ENCODE measurements around the gene CALM3. TPM values are rescaled to one million over a fixed set of nuclear protein-coding genes. Genes with fewer than 3 reads are reported as not detected.

The CALM3 gene
- polyA plus RNA-seq, 1 of the 3 experiments (the other 2 are of a cell fraction): 495 TPM

- Histone ChIP-seq H3K27ac (ENCODE audit: low read depth in 2 of 2, low read length in 1 of 2) (peak overlapping the region in 1 of 2 experiments; percentile 48; a peak in 1 of 4 replicates), H3K27me3 (ENCODE audit: insufficient read depth) (no peaks in the 10 kb centered on the region), H3K9me3 (no peaks in the 10 kb centered on the region), H3F3A (replicated peaks; ENCODE audit: insufficient read depth) (peaks cover 4% of the 10 kb centered on the region), H4K20me1 (ENCODE audit: insufficient read depth) (peaks cover 9% of the 10 kb centered on the region), H2AFZ (ENCODE audit: low read depth) (no peak overlapping the region), H3K79me2 (ENCODE audit: insufficient read depth) (peaks cover 15% of the 10 kb centered on the region; the same call in 1 of the 2 replicates), H3K9ac (no peak overlapping the region), H3K4me2 (no peak overlapping the region), H3K9me2 (no peaks in the 10 kb centered on the region), H3K36me3 (replicated peaks in 1 of 2; ENCODE audit: control insufficient read depth in 1 of 2, insufficient read depth in 2 of 2, low read length in 1 of 2) (peaks cover 19 to 52% of the 10 kb centered on the region in 2 experiments), H3K4me1 (ENCODE audit: control insufficient read depth in 1 of 2, insufficient read depth in 2 of 2, low read depth in 1 of 2, low read length in 1 of 2) (peaks cover 0 to 22% of the 10 kb centered on the region in 2 experiments; a peak in 1 of 4 replicates), H3K4me3 (ENCODE audit: low read depth in 2 of 2, low read length in 1 of 2) (no peak overlapping the region; a peak in 1 of 4 replicates)
- WGBS (ENCODE audit: low lambda C conversion rate): 70% methylated on average over 5 of the region's 5 CpGs
- TF ChIP-seq FOSL2 (IDR thresholded peaks at IDR 0.05; ENCODE audit: borderline replicate concordance, low read depth) (no peak), USF2 (IDR thresholded peaks at IDR 0.05; ENCODE audit: borderline replicate concordance, low read depth, low read length) (no peak), CTCF (IDR thresholded peaks at IDR 0.05) (no peak), TCF12 (IDR thresholded peaks at IDR 0.05) (no peak), MAX (IDR thresholded peaks at IDR 0.05; ENCODE audit: low read depth) (no peak), ZBTB33 (IDR thresholded peaks at IDR 0.05; ENCODE audit: borderline replicate concordance, low read depth) (no peak), RFX5 (IDR thresholded peaks at IDR 0.05; ENCODE audit: low read length) (no peak), RCOR1 (IDR thresholded peaks at IDR 0.05; ENCODE audit: low read length) (no peak), REST (IDR thresholded peaks at IDR 0.05; ENCODE audit: low read depth, low read length) (no peak), RAD21 (IDR thresholded peaks at IDR 0.05; ENCODE audit: low read length) (no peak), RXRA (IDR thresholded peaks at IDR 0.05; ENCODE audit: borderline replicate concordance, low read depth) (no peak)
- POLR2A ChIA-PET: interaction anchor here (1.0 kb wide), 1 partner anchor 10 kb away, joined by 6 read pairs; no protein-coding TSS in a partner anchor
- CTCF ChIA-PET: interaction anchor here (1.2 to 23.7 kb wide), 4 partner anchors 8 to 118 kb away, joined by 4 to 471 read pairs (median 8); partner anchors contain the start of gene DACT3
- DNase-seq: peak; percentile 5
Measured at GRCh38 chr19:46610413-46610775, 9.3 kb downstream of the CALM3 start.
